Fibroblast of lung (primary cell): ENCODE results near the gene TET2.

Experiments
- CTCF ChIP-seq, 2 donors: IDR thresholded peaks in 1 of 2; conservative IDR thresholded peaks in 1 of 2; 1 replicate in 1 of 2; 2 replicates in 1 of 2; pipeline ENCODE4 v1.5.1; 2011 to 2012; ENCODE audit warnings: low read length in 2 of 2, control low read depth in 1 of 2, inconsistent platforms in 1 of 2, low read depth in 1 of 2, mild to moderate bottlenecking in 1 of 2
- EZH2 ChIP-seq: IDR thresholded peaks from 2 replicates; pipeline ENCODE4 v1.5.1; 2012; ENCODE audit warnings: low read length, control low read depth, mild to moderate bottlenecking; ENCODE audit errors: missing control alignments

GRCh38 chr4:105274090-105274489 lies 127.4 kb downstream of the TET2 start:
- TF ChIP-seq CTCF (conservative IDR thresholded peaks at IDR 0.05 in 1 of 2, IDR thresholded peaks at IDR 0.05 in 1 of 2; ENCODE audit: low read depth in 1 of 2, low read length in 2 of 2): no peak
- no peak for TF ChIP-seq EZH2
